ENCODE results near the gene TBC1D8.

DNA sequence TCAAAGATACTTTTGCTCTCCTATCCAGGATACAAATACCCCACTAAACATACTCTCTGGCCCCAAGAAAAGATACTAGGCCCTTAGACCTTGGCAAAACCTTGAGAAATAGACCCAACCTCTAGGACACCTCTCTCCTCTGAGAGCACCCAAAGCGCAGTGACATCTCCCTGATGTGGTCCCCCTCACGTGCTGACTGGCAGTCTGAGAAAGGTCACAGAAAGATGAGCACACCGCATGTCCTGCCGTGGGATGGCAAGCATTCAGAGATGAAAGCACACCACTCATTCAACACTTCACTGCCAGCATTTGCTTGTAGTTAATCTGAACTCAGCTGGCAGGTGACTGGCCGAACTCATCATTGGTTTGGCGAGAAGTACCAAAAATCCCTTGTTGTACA is 6.1 kb upstream of the TBC1D8 start:
- TF ChIP-seq, protein P1, sequence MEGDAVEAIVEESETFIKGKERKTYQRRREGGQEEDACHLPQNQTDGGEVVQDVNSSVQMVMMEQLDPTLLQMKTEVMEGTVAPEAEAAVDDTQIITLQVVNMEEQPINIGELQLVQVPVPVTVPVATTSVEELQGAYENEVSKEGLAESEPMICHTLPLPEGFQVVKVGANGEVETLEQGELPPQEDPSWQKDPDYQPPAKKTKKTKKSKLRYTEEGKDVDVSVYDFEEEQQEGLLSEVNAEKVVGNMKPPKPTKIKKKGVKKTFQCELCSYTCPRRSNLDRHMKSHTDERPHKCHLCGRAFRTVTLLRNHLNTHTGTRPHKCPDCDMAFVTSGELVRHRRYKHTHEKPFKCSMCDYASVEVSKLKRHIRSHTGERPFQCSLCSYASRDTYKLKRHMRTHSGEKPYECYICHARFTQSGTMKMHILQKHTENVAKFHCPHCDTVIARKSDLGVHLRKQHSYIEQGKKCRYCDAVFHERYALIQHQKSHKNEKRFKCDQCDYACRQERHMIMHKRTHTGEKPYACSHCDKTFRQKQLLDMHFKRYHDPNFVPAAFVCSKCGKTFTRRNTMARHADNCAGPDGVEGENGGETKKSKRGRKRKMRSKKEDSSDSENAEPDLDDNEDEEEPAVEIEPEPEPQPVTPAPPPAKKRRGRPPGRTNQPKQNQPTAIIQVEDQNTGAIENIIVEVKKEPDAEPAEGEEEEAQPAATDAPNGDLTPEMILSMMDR (IDR thresholded peaks at IDR 0.05) = no peak
- TF ChIP-seq POLR2A (IDR thresholded peaks at IDR 0.05) = no peak
